A673 (cell line): Measurements from ENCODE around the gene MLEC.

Experiments
- CTCF ChIP-seq: fragments of 300-800, 200-600 bp; sonication (generic); conservative IDR thresholded peaks from 2 replicates; pipeline ENCODE4 v1.5.1; 2017; ENCODE audit warnings: low read depth, mild to moderate bottlenecking, antibody characterized with exemption, low read length, moderate library complexity, mixed read lengths
- EZH2 ChIP-seq: fragments of 200-600 bp; sonication (generic); IDR thresholded peaks from 2 replicates; pipeline ENCODE4 v1.6.1; 2017; ENCODE audit warnings: borderline replicate concordance, low read depth, mild to moderate bottlenecking, mixed read lengths, antibody characterized with exemption, low read length; ENCODE audit not compliant: poor library complexity, severe bottlenecking

GRCh38 chr12:120689397-120690082 lies 2.6 kb downstream of the MLEC start:
- TF ChIP-seq CTCF (no peak), EZH2 (no peak)
